WI38 (cell line): Measurements from ENCODE around the gene NPTN.

Source experiments
- H3K4me3 ChIP-seq: 2 replicates; pipeline ENCODE4 v1.5.1; 2011; ENCODE audit warnings: low read depth, mild to moderate bottlenecking, control low read depth, low read length
- TF ChIP-seq, protein P1 (sequence below): IDR thresholded peaks from 2 replicates; pipeline ENCODE4 v1.5.1; 2012; ENCODE audit warnings: low read depth, mild to moderate bottlenecking, control low read depth, low read length

Gene NPTN

GRCh38 chr15:73633111-73633990 lies at the start of gene NPTN:
TSS of gene NPTN (minus strand) at chr15:73633389. CDS start at chr15:73633215, 174 bp downstream.
- peak within 1 kb of the TSS; percentile 94 for H3K4me3 ChIP-seq
- TF ChIP-seq, protein P1, sequence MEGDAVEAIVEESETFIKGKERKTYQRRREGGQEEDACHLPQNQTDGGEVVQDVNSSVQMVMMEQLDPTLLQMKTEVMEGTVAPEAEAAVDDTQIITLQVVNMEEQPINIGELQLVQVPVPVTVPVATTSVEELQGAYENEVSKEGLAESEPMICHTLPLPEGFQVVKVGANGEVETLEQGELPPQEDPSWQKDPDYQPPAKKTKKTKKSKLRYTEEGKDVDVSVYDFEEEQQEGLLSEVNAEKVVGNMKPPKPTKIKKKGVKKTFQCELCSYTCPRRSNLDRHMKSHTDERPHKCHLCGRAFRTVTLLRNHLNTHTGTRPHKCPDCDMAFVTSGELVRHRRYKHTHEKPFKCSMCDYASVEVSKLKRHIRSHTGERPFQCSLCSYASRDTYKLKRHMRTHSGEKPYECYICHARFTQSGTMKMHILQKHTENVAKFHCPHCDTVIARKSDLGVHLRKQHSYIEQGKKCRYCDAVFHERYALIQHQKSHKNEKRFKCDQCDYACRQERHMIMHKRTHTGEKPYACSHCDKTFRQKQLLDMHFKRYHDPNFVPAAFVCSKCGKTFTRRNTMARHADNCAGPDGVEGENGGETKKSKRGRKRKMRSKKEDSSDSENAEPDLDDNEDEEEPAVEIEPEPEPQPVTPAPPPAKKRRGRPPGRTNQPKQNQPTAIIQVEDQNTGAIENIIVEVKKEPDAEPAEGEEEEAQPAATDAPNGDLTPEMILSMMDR, result no peak

DNA sequence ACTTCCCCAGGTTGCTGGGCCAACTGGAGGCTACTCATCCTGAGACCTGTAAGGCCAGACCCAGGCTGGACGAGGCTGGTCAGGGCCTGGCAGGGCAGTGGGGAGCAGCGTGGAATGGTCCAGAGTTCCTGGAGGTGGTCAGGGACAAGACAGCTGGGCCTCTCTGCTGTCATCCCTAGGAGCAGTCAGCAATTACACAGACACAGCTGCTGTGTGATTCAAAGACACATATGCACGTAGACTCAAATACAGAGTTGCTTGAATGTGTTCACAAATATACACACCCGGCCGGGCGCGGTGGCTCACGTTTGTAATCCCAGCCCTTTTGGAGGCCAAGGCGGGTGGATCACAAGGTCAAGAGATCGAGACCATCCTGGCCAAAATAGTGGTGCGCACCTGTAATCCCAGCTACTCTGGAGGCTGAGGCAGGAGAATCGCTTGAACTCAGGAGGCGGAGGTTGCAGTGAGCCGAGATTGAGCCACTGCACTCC lies 49.5 kb upstream of the NPTN start:
- no peak overlapping the region for H3K4me3 ChIP-seq

GRCh38 chr15:73681856-73682599 lies 48.8 kb upstream of the NPTN start:
- H3K4me3 ChIP-seq, result no peak overlapping the region
- TF ChIP-seq, protein P1, result no peak

More for the DNA sequence above, 49.5 kb upstream of the NPTN start:
- TF ChIP-seq, protein P1, result no peak

DNA sequence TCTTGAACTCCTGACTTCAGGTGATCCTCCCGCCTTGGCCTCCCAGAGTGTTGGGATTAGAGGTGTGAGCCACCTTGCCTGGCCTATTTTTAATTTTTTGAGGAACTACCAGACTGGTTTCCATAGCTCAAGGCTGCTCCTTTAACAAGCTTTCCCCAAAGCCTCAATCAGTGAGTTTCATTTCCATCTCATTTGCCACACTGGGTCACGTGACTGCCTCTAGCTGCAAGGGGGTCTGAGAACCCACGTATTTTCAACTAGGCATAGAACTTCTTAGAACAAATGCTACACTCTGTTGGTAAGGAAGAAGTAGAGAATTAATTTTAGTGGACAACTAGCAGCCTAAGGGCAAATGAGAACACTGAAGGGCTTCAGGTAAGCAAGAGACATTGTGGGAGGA lies 47.9 kb upstream of the NPTN start:
- TF ChIP-seq, protein P1, result no peak
- no peak overlapping the region for H3K4me3 ChIP-seq

- TF ChIP-seq, protein P1, result no peak
- H3K4me3 ChIP-seq, result no peak overlapping the region
These were observed 47.4 kb upstream of the NPTN start for GRCh38 chr15:73680549-73680948.

DNA sequence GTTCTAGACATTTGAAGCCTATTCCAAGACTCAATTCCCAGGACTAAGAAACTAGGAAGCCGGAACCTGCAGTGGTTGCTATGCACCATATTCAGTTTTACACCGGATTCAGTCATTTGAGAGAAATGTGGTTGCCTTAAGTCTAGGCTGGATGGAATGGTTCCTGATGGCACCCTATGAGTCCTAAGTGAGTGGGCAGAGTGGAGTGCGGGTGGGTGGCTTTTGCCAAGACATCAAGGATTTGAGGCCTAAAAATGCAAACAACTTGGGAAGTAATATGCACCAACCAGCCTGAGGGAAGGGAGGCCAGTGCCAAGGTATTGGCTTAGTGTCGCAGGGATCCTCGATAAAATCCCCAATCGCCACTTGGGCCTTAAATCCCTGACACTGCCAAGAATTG lies 46.8 kb upstream of the NPTN start:
- no peak overlapping the region for H3K4me3 ChIP-seq
- TF ChIP-seq, protein P1, result no peak
